Right lobe of liver (tissue), 6 donors: ENCODE data around the gene SELPLG. TPM values are rescaled to one million over a fixed set of nuclear protein-coding genes. Genes with fewer than 3 reads are reported as not detected.

Experiments
- ATAC-seq, 4 donors: fragments of 200-7000 bp; cut with Tn5 transposase; one replicate each; pipeline ENCODE4 v1.9.1; 2020; ENCODE audit warnings: mild to moderate bottlenecking in 4 of 4, moderate library complexity in 4 of 4
- DNase-seq, 3 donors: peaks; one replicate each; pipeline ENCODE4 v3.0.0-alpha.2; 2020
- H3K27ac ChIP-seq, 3 donors: fragments of 200-600 bp; one replicate each; pipeline ENCODE4 v1.8.0; 2022
- H3K27me3 ChIP-seq, 2 donors: fragments of 200-600 bp; one replicate each; pipeline ENCODE4 v1.8.0; 2022
- H3K36me3 ChIP-seq, 4 donors: fragments of 200-600 bp; sonication (generic) in 1 of 4; one replicate each; pipeline versions ENCODE4 v1.5.1 to v1.8.0; 2017 to 2022; ENCODE audit warnings: control low read depth in 1 of 4
- H3K4me1 ChIP-seq, 4 donors: fragments of 200-600 bp; sonication (generic) in 1 of 4; one replicate each; pipeline versions ENCODE4 v1.5.1 to v1.8.0; 2017 to 2022; ENCODE audit warnings: control low read depth in 1 of 4
- H3K4me3 ChIP-seq, 3 donors: fragments of 200-600 bp; one replicate each; pipeline ENCODE4 v1.8.0; 2022
- H3K9me3 ChIP-seq, 4 donors: fragments of 200-600 bp; sonication (generic) in 1 of 4; one replicate each; pipeline versions ENCODE4 v1.5.1 to v1.8.0; 2017 to 2022; ENCODE audit warnings: control low read depth in 1 of 4
- POLR2A ChIP-seq: fragments of 450-650 bp; IDR thresholded peaks from one replicate; pipeline ENCODE4 v1.6.1; 2017; ENCODE audit warnings: antibody characterized with exemption, mild to moderate bottlenecking
- WGBS: methylation state at CpG from one replicate; pipeline ENCODE4 v1.1.6; 2018; ENCODE audit warnings: low coverage, low lambda C conversion rate; ENCODE audit not compliant: insufficient coverage; ENCODE audit errors: missing lambda C conversion rate; 5-methylcytosine and 5-hydroxymethylcytosine counted together
- intact Hi-C, 2 donors: fragments of 100-400 bp; cut with DNase I; formaldehyde crosslinking; loops; one replicate each; pipeline versions ENCODE4 v1.11.2 to v1.14.1; 2022
- total RNA-seq, 6 experiments: library from RNA; depleted of rRNA in 2 of 6; stranded (reverse); fragments of >200 nt in 2 of 6; fragmentation: NEBNext Ultra II Directional in 3 of 6; extraction: Animal tissue kit (Norgen Biotek cat#: 25700) in 3 of 6; gene quantifications; one replicate each; pipeline versions ENCODE4 v1.1.0 to v1.2.4, GENCODE V29; 2016 to 2023
- TF ChIP-seq, protein P1 (sequence below), 4 donors: fragments of 200-600 bp in 3 of 4; fragments of 450-650 bp in 1 of 4; IDR thresholded peaks; one replicate each; pipeline versions ENCODE4 v1.5.1 to v1.8.0; 2016 to 2022; ENCODE audit warnings: antibody characterized with exemption in 4 of 4, mild to moderate bottlenecking in 2 of 4
- donor health status: DM: no; HTN: yes; CAD: no.
- donor health status: DM: no; HTN: no; CAD: no.
- donor health status: DM: no; HTN: no; CAD: no.
- donor health status: DM: no; HTN: yes; CAD: no.
- donor health status: DM: no; HTN: yes; CAD: no.

The SELPLG gene
- total RNA-seq, 6 experiments from 2014 or later = 1.5 to 6.0 (median 3.1) TPM

DNA sequence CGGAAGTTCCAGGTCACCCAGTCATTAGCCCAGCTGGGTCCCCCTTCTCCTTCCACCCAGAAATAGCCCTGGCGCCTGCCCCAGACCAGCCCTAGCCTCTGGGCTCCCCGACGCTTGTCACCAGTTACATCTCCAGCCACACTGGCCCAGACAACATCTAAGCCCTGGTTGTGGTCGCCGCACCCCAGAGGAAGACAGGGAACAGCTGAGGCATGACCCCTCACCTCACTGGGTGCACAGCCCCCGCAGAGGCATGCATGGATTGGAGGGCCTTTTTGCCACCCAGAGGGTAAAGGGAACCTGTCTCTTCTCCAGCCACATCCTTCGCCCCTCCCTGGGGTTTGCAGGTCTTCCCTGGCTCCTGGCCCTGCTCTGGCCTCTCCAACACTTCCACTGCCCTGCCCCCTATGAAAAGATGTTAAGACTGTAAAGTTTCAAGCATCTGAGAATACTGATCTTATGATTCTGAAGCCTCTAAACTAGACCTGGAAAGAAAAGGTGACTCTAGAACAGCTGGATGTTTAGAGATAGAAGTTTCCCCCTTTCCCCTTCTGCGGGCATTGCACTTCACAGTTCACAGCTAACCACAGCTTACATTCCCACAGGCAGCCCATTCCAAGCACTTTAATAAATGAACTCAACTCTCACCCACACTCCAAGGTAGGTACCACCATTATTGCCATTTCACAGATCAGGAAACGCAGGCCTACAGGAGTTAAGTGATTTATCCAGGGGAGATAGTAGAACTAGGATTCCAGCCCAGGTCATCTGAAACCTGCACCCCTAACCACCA lies 50.5 kb downstream of the SELPLG start:
- no peak overlapping the region for H3K27ac ChIP-seq
- DNase-seq = no peak
- no peaks in the 10 kb centered on the region for H3K4me1 ChIP-seq
- WGBS = 77% methylated on average over 2 of the region's 10 CpGs
- H3K36me3 ChIP-seq = no peaks in the 10 kb centered on the region
- no peaks in the 10 kb centered on the region for H3K27me3 ChIP-seq
- no peak overlapping the region for H3K4me3 ChIP-seq
- ATAC-seq = no peak
- H3K9me3 ChIP-seq = no peaks in the 10 kb centered on the region
- no peak for TF ChIP-seq POLR2A
- TF ChIP-seq, protein P1, sequence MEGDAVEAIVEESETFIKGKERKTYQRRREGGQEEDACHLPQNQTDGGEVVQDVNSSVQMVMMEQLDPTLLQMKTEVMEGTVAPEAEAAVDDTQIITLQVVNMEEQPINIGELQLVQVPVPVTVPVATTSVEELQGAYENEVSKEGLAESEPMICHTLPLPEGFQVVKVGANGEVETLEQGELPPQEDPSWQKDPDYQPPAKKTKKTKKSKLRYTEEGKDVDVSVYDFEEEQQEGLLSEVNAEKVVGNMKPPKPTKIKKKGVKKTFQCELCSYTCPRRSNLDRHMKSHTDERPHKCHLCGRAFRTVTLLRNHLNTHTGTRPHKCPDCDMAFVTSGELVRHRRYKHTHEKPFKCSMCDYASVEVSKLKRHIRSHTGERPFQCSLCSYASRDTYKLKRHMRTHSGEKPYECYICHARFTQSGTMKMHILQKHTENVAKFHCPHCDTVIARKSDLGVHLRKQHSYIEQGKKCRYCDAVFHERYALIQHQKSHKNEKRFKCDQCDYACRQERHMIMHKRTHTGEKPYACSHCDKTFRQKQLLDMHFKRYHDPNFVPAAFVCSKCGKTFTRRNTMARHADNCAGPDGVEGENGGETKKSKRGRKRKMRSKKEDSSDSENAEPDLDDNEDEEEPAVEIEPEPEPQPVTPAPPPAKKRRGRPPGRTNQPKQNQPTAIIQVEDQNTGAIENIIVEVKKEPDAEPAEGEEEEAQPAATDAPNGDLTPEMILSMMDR (IDR thresholded peaks at IDR 0.05) = no peak
- intact Hi-C loops = no loop called here

DNA sequence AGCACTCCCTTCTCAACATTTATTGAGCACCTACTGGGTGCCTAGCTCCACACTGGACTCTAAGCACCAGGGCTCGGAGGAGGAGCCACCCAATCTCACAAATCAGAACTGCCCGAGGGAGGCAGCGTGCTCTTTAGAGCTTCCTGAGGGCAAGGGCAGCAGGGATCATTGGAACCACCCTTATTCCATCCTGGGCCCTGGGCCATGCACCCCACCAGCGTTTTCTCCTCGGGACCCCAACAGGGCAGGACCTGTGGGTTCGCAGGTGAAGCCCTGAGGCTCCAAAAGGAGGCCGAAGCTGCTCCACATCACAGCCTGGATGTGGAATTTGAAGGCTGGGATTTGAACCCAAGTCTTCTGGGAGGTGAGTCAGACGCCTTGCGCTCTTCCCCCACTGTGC lies 51.2 kb downstream of the SELPLG start:
- DNase-seq = no peak
- Histone ChIP-seq H3K9me3 (no peaks in the 10 kb centered on the region), H3K27me3 (no peaks in the 10 kb centered on the region), H3K27ac (no peak overlapping the region), H3K4me3 (no peak overlapping the region), H3K36me3 (no peaks in the 10 kb centered on the region), H3K4me1 (no peaks in the 10 kb centered on the region)
- no CpG with 5 or more reads among the region's 9 CpGs for WGBS
- intact Hi-C loops = no loop called here
- TF ChIP-seq POLR2A = no peak
- TF ChIP-seq, protein P1 (IDR thresholded peaks at IDR 0.05) = no peak
- no peak for ATAC-seq

DNA sequence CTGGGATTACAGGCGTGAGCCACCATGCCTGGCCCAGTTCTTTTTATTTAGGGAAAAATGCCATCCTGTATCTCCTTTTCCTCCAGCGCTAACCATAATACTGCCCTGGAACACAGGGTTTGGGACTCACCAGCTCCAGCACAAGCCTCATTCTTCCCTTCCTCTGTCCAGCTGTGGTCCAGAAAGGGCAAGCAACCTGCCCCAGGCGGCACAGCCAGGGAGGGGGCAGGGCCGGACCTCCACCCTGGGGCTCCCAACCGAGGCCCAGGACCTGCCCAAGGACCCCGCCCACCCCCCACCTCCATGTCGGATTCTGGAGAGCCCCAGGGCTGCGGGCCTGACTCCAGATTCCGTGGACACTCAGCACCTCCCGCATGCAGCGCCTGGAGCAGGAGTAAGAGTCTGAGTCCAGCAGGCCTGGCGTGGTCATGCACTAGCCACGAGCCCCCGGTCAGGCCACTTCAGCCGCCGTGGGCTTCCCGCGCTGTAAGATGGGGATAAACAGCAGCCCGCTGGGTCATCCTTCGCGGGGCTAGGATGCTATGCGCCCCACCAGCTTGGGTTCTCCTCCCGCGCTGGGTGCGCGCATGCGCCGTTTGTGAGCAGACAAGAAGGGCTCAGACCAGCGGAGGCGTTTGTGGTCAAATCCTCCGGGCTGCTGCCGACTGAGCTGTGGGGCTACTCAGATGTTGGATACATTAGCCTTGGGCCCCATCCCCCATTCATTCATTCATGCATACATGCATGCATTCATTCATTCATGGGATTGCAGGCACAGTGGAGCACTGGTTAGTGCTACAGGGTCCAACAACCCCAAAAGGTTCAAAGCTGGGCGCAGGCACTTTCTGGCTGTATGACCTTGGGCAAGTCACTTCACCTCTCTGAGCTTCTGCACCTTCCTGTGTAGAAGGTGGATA lies 52.1 kb downstream of the SELPLG start:
- TF ChIP-seq, protein P1 (IDR thresholded peaks at IDR 0.05) = no peak
- no peak for TF ChIP-seq POLR2A
- Histone ChIP-seq H3K36me3 (no peaks in the 10 kb centered on the region), H3K27ac (no peak overlapping the region), H3K4me1 (no peaks in the 10 kb centered on the region), H3K9me3 (no peaks in the 10 kb centered on the region), H3K4me3 (no peak overlapping the region), H3K27me3 (no peaks in the 10 kb centered on the region)
- intact Hi-C loops = no loop called here
- WGBS = 81% methylated on average over 7 of the region's 33 CpGs
- DNase-seq (no peak), ATAC-seq (no peak)

DNA sequence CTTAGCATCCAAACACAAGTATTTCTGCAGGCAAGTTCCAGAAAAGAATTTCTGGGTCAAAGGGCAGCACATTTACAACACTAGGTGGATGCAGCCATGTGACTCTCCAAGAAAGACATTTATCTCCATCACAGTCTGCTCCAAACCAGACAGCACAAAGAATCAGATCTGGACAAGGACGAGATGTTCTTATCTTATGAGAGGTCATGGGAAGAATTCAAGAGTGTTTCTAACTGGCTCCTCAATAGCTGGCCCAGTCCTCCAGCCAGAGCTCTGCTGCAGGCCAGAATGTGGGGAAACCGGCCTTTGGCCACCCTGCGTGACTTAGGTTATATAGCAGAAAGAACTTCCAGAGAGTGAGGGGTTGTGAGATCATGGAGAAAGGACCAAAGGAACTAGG lies 53.2 kb downstream of the SELPLG start:
- Histone ChIP-seq H3K9me3 (no peaks in the 10 kb centered on the region), H3K4me1 (no peaks in the 10 kb centered on the region), H3K27ac (no peak overlapping the region), H3K27me3 (no peaks in the 10 kb centered on the region), H3K4me3 (no peak overlapping the region), H3K36me3 (no peaks in the 10 kb centered on the region)
- TF ChIP-seq, protein P1 (IDR thresholded peaks at IDR 0.05) = no peak
- TF ChIP-seq POLR2A = no peak
- DNase-seq (no peak), ATAC-seq (no peak)
- intact Hi-C loops = no loop called here
- WGBS = 54% methylated on average over 3 of the region's 3 CpGs
